Measurements from ENCODE around the gene SPOCK2. TPM values are rescaled to one million over a fixed set of nuclear protein-coding genes. Genes with fewer than 3 reads are reported as not detected.

Gene SPOCK2
- total RNA-seq, 1 experiment from 2014 or later, result 1.1 TPM

DNA sequence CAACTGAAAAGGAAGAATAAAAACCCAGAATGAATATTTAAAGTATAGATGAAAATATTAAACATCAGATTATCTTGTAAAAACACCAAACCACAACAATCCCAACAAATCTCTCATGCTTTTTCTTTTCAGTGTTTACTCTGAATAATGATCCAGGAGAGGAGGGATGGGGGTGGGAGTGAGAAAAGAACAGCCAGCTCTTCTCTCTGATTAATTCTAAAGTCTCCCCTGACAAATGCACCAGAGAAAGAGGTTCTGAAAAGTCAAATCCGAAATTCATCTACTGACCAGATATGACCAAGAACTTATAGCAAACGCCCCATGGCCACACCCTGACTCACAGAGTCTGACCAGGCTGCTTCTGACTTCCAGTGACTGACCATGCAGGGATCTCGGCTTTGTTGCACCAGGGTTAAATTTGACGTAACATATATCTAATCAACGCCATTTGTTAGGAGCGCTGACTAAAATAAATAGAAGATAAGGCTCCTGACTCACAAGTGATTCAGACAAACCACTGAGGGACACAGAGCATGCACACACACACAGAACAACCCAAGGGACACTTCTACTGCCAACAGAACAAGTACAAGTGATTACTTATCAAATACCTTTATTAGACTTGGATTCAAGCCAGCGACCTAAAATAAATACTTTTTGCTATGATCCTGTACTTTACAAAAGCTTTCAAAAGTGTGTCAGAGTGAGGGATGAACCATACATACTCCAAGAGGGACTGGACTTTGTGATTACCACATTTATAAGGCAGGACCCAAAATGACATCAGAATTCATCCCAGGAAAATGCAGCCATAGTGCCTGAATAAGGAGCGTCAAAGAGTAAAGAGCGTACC lies 9.3 kb upstream of the SPOCK2 start (continued):
- TF ChIP-seq REST (IDR thresholded peaks at IDR 0.05; ENCODE audit: low read depth) (no peak), FOSL1 (IDR thresholded peaks at IDR 0.05; ENCODE audit: low read depth) (peak; percentile 75), SP1 (IDR thresholded peaks at IDR 0.05; ENCODE audit: low read depth) (peak; percentile 69)

GRCh38 chr10:72096115-72097000 lies 8.0 kb upstream of the SPOCK2 start:
- DNase-seq (ENCODE audit: low read depth, low spot score) (no peak), ATAC-seq (no peak)
- POLR2A ChIA-PET, result no interaction called here
- H3K4me3 ChIP-seq (replicated peaks in 1 of 2; ENCODE audit: low read depth in 1 of 2, low read length in 2 of 2), result no peak overlapping the region
- BruUV-seq (replicated peaks), result TSS peak; percentile 55
- no peaks in the 10 kb centered on the region for H3K79me2 ChIP-seq (ENCODE audit: insufficient read depth, low read length)
- H3K9me3 ChIP-seq (ENCODE audit: control insufficient read depth in 1 of 2, insufficient read depth in 1 of 2, low read depth in 1 of 2, low read length in 2 of 2), result no peaks in the 10 kb centered on the region
- no peaks in the 10 kb centered on the region for H3K9me2 ChIP-seq (ENCODE audit: insufficient read depth)
- H3K27me3 ChIP-seq (ENCODE audit: insufficient read depth, low read length), result no peaks in the 10 kb centered on the region
- H3K4me2 ChIP-seq (ENCODE audit: low read length), result no peak overlapping the region
- H3K9ac ChIP-seq (ENCODE audit: low read length), result no peak overlapping the region
- H2AFZ ChIP-seq (ENCODE audit: low read depth, low read length, poor library complexity, severe bottlenecking), result no peak overlapping the region
- intact Hi-C loops (cut with micrococcal nuclease), result no loop called here
- H3K4me1 ChIP-seq (ENCODE audit: control insufficient read depth in 1 of 2, insufficient read depth in 2 of 2, low read length in 2 of 2), result peaks cover 36 to 46% of the 10 kb centered on the region in 2 experiments
- H3K27ac ChIP-seq (ENCODE audit: low read depth, low read length), result no peak overlapping the region
- CTCF ChIA-PET, result no interaction called here
- no peaks in the 10 kb centered on the region for H4K20me1 ChIP-seq (ENCODE audit: insufficient read depth)
- no peaks in the 10 kb centered on the region; a peak in 1 of 4 replicates for H3K36me3 ChIP-seq (ENCODE audit: control insufficient read depth in 1 of 2, insufficient read depth in 2 of 2, low read length in 2 of 2)
- RAD21 ChIA-PET (ENCODE audit: low non-redundant PET in 1 of 2, low total read pairs in 2 of 2, uncharacterized antibody in 2 of 2, unreplicated experiment in 2 of 2), result no interaction called here
- TF ChIP-seq, protein P1, sequence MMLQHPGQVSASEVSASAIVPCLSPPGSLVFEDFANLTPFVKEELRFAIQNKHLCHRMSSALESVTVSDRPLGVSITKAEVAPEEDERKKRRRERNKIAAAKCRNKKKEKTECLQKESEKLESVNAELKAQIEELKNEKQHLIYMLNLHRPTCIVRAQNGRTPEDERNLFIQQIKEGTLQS (IDR thresholded peaks at IDR 0.05), result no peak
- no peak for TF ChIP-seq REST (IDR thresholded peaks at IDR 0.05; ENCODE audit: low read depth)
- no peak for TF ChIP-seq SIN3A (IDR thresholded peaks at IDR 0.05; ENCODE audit: low read depth)
- TF ChIP-seq ZFX (IDR thresholded peaks at IDR 0.05), result no peak
- TF ChIP-seq EZH2 (IDR thresholded peaks at IDR 0.05), result no peak
- no peak for TF ChIP-seq JUND (IDR thresholded peaks at IDR 0.05)
- TF ChIP-seq POLR2A (IDR thresholded peaks at IDR 0.05; ENCODE audit: borderline replicate concordance, extremely low read depth, insufficient read depth, insufficient read length), result no peak
- TF ChIP-seq EGR1 (IDR thresholded peaks at IDR 0.05; ENCODE audit: low read depth), result no peak
- TF ChIP-seq TCF7L2 (IDR thresholded peaks at IDR 0.05; ENCODE audit: borderline replicate concordance, extremely low read depth, insufficient read depth, insufficient read length), result no peak
